ENCODE results near the gene CST11. TPM values are rescaled to one million over a fixed set of nuclear protein-coding genes. Genes with fewer than 3 reads are reported as not detected.
"Not testable (repeated sequence)": the region's sequence is repeated elsewhere in the genome, so short reads cannot be mapped to it uniquely, and the experiment has no call there.

CST11 gene
- total and polyA plus RNA-seq, 12 donors: not detected

DNA sequence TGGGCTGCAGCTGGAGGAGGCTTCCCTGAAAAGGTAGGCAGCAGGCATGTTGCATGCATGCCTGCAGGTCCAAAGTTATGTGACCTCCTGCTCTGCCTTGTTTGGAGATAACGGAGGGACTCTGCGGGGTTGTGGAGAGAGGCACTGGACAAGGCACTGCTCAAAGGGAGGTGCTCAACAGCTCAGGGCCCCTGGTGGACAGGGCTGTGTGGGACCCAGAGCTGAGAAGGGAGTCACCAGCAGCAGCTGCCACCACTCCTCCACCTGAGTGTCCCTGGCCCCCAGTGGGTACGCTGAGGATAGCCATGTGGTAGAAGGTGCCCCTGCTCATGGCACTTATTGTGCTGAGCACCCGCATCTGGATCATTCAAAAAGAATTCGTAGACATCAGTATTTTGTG lies 22.7 kb upstream of the CST11 start:
- Histone ChIP-seq H3K4me1 (replicated peaks in 1 of 2) (no peaks in the 10 kb centered on the region), H3K9me3 (replicated peaks in 1 of 3) (no peaks in the 10 kb centered on the region), H3K4me3 (no peak overlapping the region), H3K27ac (no peak overlapping the region), H3K27me3 (no peaks in the 10 kb centered on the region), H3K36me3 (replicated peaks in 1 of 2) (no peaks in the 10 kb centered on the region)
- 83 to 87% (median 84%) methylated on average over 2 to 5 of the region's 5 CpGs for WGBS, 4 donors
- DNase-seq: no peak
- intact Hi-C loops (cut with DNase I): no loop called here
- no peak for TF ChIP-seq POLR2A (IDR thresholded peaks at IDR 0.05)

DNA sequence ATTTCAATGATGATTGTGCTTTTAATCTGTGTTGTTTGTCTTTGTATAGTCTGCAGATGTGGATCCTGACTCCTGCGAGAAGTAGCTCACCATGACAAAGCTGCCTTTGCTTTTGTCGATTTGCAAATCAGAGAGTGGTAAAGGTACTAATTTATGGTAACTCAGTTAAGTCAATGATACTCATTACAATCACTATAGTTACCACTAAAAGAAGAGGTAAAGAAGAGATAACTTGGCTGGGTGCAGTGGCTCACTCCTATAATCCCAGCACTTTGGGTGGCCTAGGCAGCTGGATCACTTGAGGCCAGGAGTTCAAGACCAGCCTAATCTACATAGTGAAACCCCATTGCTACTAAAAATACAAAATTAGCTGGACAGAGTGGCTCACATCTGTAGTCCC lies 20.6 kb upstream of the CST11 start:
- H3K27ac ChIP-seq; DNase-seq; H3K9me3 ChIP-seq (replicated peaks in 1 of 3); H3K36me3 ChIP-seq (replicated peaks in 1 of 2); H3K4me3 ChIP-seq; H3K27me3 ChIP-seq; H3K4me1 ChIP-seq (replicated peaks in 1 of 2); intact Hi-C loops (cut with DNase I): not testable (repeated sequence)
- 18 to 52% (median 33%) methylated on average over 2 of the region's 2 CpGs for WGBS, 4 donors

DNA sequence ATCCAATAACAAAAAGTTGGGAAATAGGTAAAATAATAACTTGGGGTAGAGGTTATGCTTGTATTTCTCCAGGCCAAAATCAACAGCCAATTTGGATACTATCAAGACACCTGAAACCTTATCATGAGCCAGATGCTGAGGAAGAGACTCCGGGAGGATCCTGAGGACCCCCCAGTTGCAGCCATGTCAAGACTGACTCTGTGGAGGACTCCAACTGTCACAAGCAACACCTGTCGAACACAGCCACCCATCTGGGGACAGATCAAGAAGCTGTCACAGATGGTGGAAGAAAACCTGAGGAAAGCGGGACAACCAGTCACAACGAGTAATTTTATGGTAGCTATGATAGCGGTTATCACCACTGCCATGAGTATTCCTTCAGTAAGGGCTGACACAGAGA lies 19.6 kb upstream of the CST11 start:
- H3K36me3 ChIP-seq (replicated peaks in 1 of 2); intact Hi-C loops (cut with DNase I); H3K27me3 ChIP-seq; DNase-seq; H3K4me3 ChIP-seq; H3K4me1 ChIP-seq (replicated peaks in 1 of 2); H3K9me3 ChIP-seq (replicated peaks in 1 of 3); H3K27ac ChIP-seq: not testable (repeated sequence)
- 80 to 84% (median 81%) methylated on average over 5 of the region's 5 CpGs for WGBS, 4 donors

GRCh38 chr20:23466961-23467360 lies 14.3 kb upstream of the CST11 start:
- DNase-seq; H3K4me3 ChIP-seq; H3K4me1 ChIP-seq (replicated peaks in 1 of 2); intact Hi-C loops (cut with DNase I); H3K27me3 ChIP-seq; H3K27ac ChIP-seq; H3K36me3 ChIP-seq (replicated peaks in 1 of 2); H3K9me3 ChIP-seq (replicated peaks in 1 of 3): not testable (repeated sequence)
- 75 to 86% (median 82%) methylated on average over 2 to 3 of the region's 3 CpGs for WGBS, 4 donors

DNA sequence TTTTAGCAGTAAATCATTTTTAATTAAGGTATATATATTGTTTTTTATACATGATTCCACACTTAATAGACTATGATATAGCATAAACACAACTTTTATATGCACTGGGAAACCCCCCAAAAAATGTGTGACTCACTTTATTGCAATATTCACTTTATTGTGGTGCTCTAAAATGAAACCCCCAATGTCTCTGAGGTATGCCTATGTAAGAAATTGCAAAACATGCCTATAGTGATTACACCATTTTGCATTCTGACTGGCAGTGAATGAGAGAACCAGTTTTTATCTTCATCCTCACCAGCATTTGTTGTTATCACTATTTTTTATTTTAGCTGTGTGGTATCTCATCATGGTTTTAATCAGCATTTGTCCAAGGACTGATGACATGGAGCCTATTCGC lies 8.5 kb upstream of the CST11 start:
- Histone ChIP-seq H3K4me3 (no peak overlapping the region), H3K36me3 (replicated peaks in 1 of 2) (no peaks in the 10 kb centered on the region), H3K27me3 (peaks cover 3% of the 10 kb centered on the region), H3K4me1 (replicated peaks in 1 of 2) (no peaks in the 10 kb centered on the region), H3K27ac (no peak overlapping the region), H3K9me3 (replicated peaks in 1 of 3) (no peaks in the 10 kb centered on the region)
- DNase-seq: no peak
- WGBS, 4 donors: 0 to 88% (median 66%) methylated on average over 1 of the region's 1 CpG
- intact Hi-C loops (cut with DNase I): no loop called here
- TF ChIP-seq POLR2A (IDR thresholded peaks at IDR 0.05): no peak
- TF ChIP-seq CTCF (IDR thresholded peaks at IDR 0.05): no peak

DNA sequence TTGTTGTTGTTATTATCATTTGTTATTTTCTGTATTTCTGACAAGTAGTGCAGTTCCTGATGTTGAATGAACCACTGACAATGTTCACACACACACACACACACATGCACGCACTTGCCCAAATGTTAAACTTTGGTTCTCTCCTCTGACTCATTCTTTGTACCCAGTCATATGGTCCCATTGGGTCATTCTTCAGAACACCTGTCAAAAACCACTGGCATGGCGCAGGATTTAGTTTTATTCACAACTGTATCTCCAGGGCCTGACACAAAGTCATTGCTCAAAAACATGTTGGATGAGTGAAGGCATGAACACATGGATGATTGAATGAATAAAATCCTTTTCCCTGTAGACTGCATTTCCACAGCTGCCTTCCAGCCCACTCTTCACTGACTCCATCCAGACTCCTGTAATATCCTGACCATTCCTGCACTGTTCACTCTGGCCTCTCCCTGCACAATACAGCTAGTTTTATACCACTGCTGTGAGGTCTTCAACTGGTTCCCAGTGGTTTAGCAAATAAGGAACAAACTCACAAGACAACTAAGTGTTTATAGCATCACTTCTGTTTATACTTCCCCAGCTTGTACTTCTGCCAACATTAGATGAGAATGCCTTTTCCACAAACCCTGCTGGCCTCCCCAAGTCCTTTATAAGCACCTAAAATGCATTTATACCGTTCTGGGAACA lies 6.9 kb upstream of the CST11 start:
- Histone ChIP-seq H3K27ac (no peak overlapping the region), H3K9me3 (replicated peaks in 1 of 3) (no peaks in the 10 kb centered on the region), H3K27me3 (peaks cover 3% of the 10 kb centered on the region), H3K4me1 (replicated peaks in 1 of 2) (no peaks in the 10 kb centered on the region), H3K4me3 (no peak overlapping the region), H3K36me3 (replicated peaks in 1 of 2) (no peaks in the 10 kb centered on the region)
- 58 to 76% (median 74%) methylated on average over 3 of the region's 3 CpGs for WGBS, 4 donors
- DNase-seq: no peak
- intact Hi-C loops (cut with DNase I): no loop called here
- TF ChIP-seq CTCF (IDR thresholded peaks at IDR 0.05) (no peak), POLR2A (IDR thresholded peaks at IDR 0.05) (no peak)
